WTC11 (cell line): Measurements from ENCODE around the gene RAB3GAP1. TPM values are rescaled to one million over a fixed set of nuclear protein-coding genes. Genes with fewer than 3 reads are reported as not detected.

ENCODE experiments used
- ATAC-seq: fragments of 200-7000 bp; cut with Tn5 transposase; 2 replicates; pipeline ENCODE4 v1.10.0; 2021; ENCODE audit warnings: mild to moderate bottlenecking, moderate library complexity
- CTCF ChIA-PET: fragments of 300-600 bp; sonication (Branson Sonifier 250); formaldehyde crosslinking; loops from one replicate; lab custom pipeline; 2021; ENCODE audit warnings: antibody characterized with exemption; lab: Charles Lee
- POLR2A ChIA-PET: fragments of 350-600 bp; sonication (Branson Sonifier 250); formaldehyde crosslinking; loops from one replicate; lab custom pipeline; 2021; ENCODE audit warnings: antibody characterized with exemption; lab: Charles Lee
- DNase-seq: peaks from one replicate; pipeline ENCODE4 v3.0.0; 2021; ENCODE audit warnings: low spot score
- H3K27ac Mint-ChIP-seq: 2 replicates; pipeline ENCODE4 v1.8.0; 2021; ENCODE audit warnings: mixed read lengths
- H3K27me3 Mint-ChIP-seq: 2 replicates; pipeline ENCODE4 v1.8.0; 2021; ENCODE audit warnings: low read depth, mild to moderate bottlenecking, moderate library complexity, mixed read lengths
- H3K36me3 Mint-ChIP-seq: 2 replicates; pipeline ENCODE4 v1.8.0; 2021; ENCODE audit warnings: mixed read lengths
- H3K4me1 Mint-ChIP-seq: 2 replicates; pipeline ENCODE4 v1.8.0; 2022; ENCODE audit warnings: mixed read lengths
- H3K4me3 Mint-ChIP-seq: 2 replicates; pipeline ENCODE4 v1.8.0; 2021; ENCODE audit warnings: mild to moderate bottlenecking, moderate library complexity, mixed read lengths
- H3K9me3 Mint-ChIP-seq: 2 replicates; pipeline ENCODE4 v1.8.0; 2021; ENCODE audit warnings: mixed read lengths
- ATF1 ChIP-seq: sonication (generic); formaldehyde crosslinking; IDR thresholded peaks from 2 replicates; pipeline ENCODE4 v1.8.1; 2023; ENCODE audit warnings: mild to moderate bottlenecking, moderate library complexity, missing genetic modification reagents
- CREB1 ChIP-seq: sonication (generic); formaldehyde crosslinking; IDR thresholded peaks from 2 replicates; pipeline ENCODE4 v1.8.0; 2023; ENCODE audit warnings: mild to moderate bottlenecking, missing genetic modification reagents
- ESRRA ChIP-seq: sonication (generic); formaldehyde crosslinking; IDR thresholded peaks from 2 replicates; pipeline ENCODE4 v1.8.1; 2022; ENCODE audit warnings: mild to moderate bottlenecking, missing genetic modification reagents, borderline replicate concordance
- FOXJ3 ChIP-seq: sonication (generic); formaldehyde crosslinking; IDR thresholded peaks from 2 replicates; pipeline ENCODE4 v1.9.0; 2021; ENCODE audit warnings: missing genetic modification reagents, mild to moderate bottlenecking, borderline replicate concordance
- GTF2I ChIP-seq: fragments of 250-450 bp; sonication (Bioruptor Pico); conservative IDR thresholded peaks from 2 replicates; pipeline ENCODE4 v1.4.0; 2021; ENCODE audit warnings: mild to moderate bottlenecking
- HMGA2 ChIP-seq: fragments of 250-450 bp; sonication (Bioruptor Pico); IDR thresholded peaks from 2 replicates; pipeline ENCODE4 v1.4.0; 2021; ENCODE audit warnings: mild to moderate bottlenecking, moderate library complexity
- NFE2L1 ChIP-seq: sonication (generic); formaldehyde crosslinking; IDR thresholded peaks from 2 replicates; pipeline ENCODE4 v1.8.1; 2023; ENCODE audit warnings: missing genetic modification reagents
- NR3C1 ChIP-seq: sonication (generic); formaldehyde crosslinking; conservative IDR thresholded peaks from 2 replicates; pipeline ENCODE4 v1.8.1; 2023; ENCODE audit warnings: low read depth, mild to moderate bottlenecking, missing genetic modification reagents
- OVOL2 ChIP-seq: fragments of 250-450 bp; sonication (Bioruptor Pico); IDR thresholded peaks from 2 replicates; pipeline ENCODE4 v1.9.0; 2021; ENCODE audit warnings: mild to moderate bottlenecking, borderline replicate concordance
- SMAD3 ChIP-seq: sonication (generic); formaldehyde crosslinking; IDR thresholded peaks from 2 replicates; pipeline ENCODE4 v1.8.0; 2022; ENCODE audit warnings: missing genetic modification reagents, mild to moderate bottlenecking, borderline replicate concordance
- TEAD1 ChIP-seq: sonication (generic); formaldehyde crosslinking; IDR thresholded peaks from 2 replicates; pipeline ENCODE4 v1.8.0; 2022; ENCODE audit warnings: mild to moderate bottlenecking, missing genetic modification reagents
- ZNF232 ChIP-seq: sonication (generic); formaldehyde crosslinking; IDR thresholded peaks from 2 replicates; pipeline ENCODE4 v1.8.0; 2022; ENCODE audit warnings: mild to moderate bottlenecking, missing genetic modification reagents
- ZNF263 ChIP-seq: sonication (generic); formaldehyde crosslinking; IDR thresholded peaks from 2 replicates; pipeline ENCODE4 v1.8.1; 2022; ENCODE audit warnings: low read depth, mild to moderate bottlenecking, moderate library complexity, missing genetic modification reagents
- total RNA-seq: library from RNA; stranded (reverse); gene quantifications from 3 replicates; pipeline ENCODE4 v1.2.3, GENCODE V29; 2021
- TF ChIP-seq, protein P1 (sequence below): fragments of 250-450 bp; sonication (Bioruptor Pico); conservative IDR thresholded peaks from 2 replicates; pipeline ENCODE4 v1.9.0; 2021; ENCODE audit warnings: mild to moderate bottlenecking
- TF ChIP-seq, protein P2 (sequence below): fragments of 250-450 bp; sonication (Bioruptor Pico); IDR thresholded peaks from 2 replicates; pipeline ENCODE4 v1.9.0; 2021; ENCODE audit warnings: mild to moderate bottlenecking, borderline replicate concordance
- TF ChIP-seq, protein P3 (sequence below): sonication (generic); formaldehyde crosslinking; IDR thresholded peaks from 2 replicates; pipeline ENCODE4 v1.8.1; 2022; ENCODE audit warnings: low read depth, mild to moderate bottlenecking, moderate library complexity, missing genetic modification reagents, borderline replicate concordance
- TF ChIP-seq, protein P4 (sequence below): sonication (generic); formaldehyde crosslinking; conservative IDR thresholded peaks from 2 replicates; pipeline ENCODE4 v1.8.1; 2022; ENCODE audit warnings: mild to moderate bottlenecking, missing genetic modification reagents
- TF ChIP-seq, protein P5 (sequence below): sonication (generic); formaldehyde crosslinking; IDR thresholded peaks from 2 replicates; pipeline ENCODE4 v1.8.1; 2022; ENCODE audit warnings: mild to moderate bottlenecking, missing genetic modification reagents, moderate library complexity, borderline replicate concordance
- TF ChIP-seq, protein P6 (sequence below): sonication (generic); formaldehyde crosslinking; IDR thresholded peaks from 2 replicates; pipeline ENCODE4 v1.8.0; 2022; ENCODE audit warnings: mild to moderate bottlenecking, missing genetic modification reagents

RAB3GAP1 gene
- total RNA-seq, 1 experiment from 2014 or later = 27.6 TPM

DNA sequence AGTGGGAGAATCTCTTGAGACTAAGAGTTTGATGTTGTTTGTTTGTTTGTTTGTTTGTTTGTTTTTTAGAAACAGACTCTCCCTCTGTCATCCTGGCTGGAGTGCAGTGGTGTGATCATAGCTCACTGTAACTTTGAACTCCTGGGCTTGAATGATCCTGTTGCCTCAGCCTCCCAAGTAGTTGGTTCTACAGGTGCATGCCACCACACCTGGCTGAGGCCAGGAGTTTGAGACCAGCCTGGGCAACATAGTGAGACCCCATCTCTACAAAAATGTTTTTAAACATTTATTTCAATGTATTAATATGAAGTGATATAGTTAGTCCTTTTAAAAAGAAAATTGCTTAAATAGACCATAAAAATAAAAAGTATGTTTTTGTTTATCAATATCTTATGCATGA lies 40.5 kb upstream of the RAB3GAP1 start:
- no peak overlapping the region for H3K4me3 Mint-ChIP-seq
- H3K36me3 Mint-ChIP-seq = peaks cover 5% of the 10 kb centered on the region; the same call in 1 of the 2 replicates
- peaks cover 9% of the 10 kb centered on the region for H3K9me3 Mint-ChIP-seq
- H3K27me3 Mint-ChIP-seq = no peaks in the 10 kb centered on the region
- H3K27ac Mint-ChIP-seq = no peak overlapping the region
- TF ChIP-seq ATF1 (CRISPR knock-in tag) (no peak), ZNF232 (no peak), NR3C1 (CRISPR knock-in tag) (no peak), ESRRA (CRISPR knock-in tag) (no peak), SMAD3 (CRISPR knock-in tag) (no peak), OVOL2 (CRISPR knock-in tag) (no peak), ZNF263 (CRISPR knock-in tag) (no peak), TEAD1 (CRISPR knock-in tag) (no peak), FOXJ3 (no peak), GTF2I (CRISPR knock-in tag) (no peak), NFE2L1 (CRISPR knock-in tag) (no peak), CREB1 (CRISPR knock-in tag) (no peak)
- TF ChIP-seq, protein P1, sequence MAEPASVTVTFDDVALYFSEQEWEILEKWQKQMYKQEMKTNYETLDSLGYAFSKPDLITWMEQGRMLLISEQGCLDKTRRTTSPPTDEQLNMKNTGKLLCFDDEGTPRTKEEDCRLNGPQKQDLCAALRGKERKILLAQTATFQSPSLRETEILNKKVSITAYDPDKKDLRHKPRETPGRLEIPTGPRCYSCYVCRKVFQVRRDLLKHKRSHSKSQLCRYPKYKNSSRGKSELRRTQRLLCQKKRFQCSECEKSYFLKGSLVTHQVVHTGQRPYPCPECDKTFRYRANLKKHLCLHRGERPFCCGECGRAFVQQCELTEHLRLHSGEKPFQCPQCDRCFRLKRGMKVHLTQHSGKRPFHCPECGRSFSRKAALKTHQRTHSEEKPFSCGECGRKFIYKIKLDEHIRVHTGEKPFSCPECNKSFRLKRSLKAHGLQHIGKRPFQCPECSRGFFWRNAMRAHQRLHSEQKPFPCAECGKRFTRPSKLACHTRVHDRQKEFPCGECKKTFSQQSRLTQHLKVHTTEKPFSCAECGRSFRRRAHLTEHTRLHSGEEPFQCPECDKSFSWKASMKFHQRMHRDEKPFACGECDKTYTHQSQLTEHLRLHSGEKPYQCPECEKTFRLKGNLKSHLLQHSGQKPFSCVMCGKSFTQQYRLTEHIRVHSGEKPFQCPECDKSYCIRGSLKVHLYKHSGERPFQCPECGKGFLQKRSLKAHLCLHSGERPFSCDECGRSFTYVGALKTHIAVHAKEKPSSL (CRISPR knock-in tag) = no peak
- TF ChIP-seq, protein P2, sequence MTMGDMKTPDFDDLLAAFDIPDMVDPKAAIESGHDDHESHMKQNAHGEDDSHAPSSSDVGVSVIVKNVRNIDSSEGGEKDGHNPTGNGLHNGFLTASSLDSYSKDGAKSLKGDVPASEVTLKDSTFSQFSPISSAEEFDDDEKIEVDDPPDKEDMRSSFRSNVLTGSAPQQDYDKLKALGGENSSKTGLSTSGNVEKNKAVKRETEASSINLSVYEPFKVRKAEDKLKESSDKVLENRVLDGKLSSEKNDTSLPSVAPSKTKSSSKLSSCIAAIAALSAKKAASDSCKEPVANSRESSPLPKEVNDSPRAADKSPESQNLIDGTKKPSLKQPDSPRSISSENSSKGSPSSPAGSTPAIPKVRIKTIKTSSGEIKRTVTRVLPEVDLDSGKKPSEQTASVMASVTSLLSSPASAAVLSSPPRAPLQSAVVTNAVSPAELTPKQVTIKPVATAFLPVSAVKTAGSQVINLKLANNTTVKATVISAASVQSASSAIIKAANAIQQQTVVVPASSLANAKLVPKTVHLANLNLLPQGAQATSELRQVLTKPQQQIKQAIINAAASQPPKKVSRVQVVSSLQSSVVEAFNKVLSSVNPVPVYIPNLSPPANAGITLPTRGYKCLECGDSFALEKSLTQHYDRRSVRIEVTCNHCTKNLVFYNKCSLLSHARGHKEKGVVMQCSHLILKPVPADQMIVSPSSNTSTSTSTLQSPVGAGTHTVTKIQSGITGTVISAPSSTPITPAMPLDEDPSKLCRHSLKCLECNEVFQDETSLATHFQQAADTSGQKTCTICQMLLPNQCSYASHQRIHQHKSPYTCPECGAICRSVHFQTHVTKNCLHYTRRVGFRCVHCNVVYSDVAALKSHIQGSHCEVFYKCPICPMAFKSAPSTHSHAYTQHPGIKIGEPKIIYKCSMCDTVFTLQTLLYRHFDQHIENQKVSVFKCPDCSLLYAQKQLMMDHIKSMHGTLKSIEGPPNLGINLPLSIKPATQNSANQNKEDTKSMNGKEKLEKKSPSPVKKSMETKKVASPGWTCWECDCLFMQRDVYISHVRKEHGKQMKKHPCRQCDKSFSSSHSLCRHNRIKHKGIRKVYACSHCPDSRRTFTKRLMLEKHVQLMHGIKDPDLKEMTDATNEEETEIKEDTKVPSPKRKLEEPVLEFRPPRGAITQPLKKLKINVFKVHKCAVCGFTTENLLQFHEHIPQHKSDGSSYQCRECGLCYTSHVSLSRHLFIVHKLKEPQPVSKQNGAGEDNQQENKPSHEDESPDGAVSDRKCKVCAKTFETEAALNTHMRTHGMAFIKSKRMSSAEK (CRISPR knock-in tag) = no peak
- TF ChIP-seq, protein P3, sequence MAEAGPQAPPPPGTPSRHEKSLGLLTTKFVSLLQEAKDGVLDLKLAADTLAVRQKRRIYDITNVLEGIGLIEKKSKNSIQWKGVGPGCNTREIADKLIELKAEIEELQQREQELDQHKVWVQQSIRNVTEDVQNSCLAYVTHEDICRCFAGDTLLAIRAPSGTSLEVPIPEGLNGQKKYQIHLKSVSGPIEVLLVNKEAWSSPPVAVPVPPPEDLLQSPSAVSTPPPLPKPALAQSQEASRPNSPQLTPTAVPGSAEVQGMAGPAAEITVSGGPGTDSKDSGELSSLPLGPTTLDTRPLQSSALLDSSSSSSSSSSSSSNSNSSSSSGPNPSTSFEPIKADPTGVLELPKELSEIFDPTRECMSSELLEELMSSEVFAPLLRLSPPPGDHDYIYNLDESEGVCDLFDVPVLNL (CRISPR knock-in tag) = no peak
- DNase-seq = no peak
- ChIA-PET POLR2A (no interaction called here), CTCF (no interaction called here)
- H3K4me1 Mint-ChIP-seq = peaks cover 10% of the 10 kb centered on the region
- ATAC-seq = no peak

DNA sequence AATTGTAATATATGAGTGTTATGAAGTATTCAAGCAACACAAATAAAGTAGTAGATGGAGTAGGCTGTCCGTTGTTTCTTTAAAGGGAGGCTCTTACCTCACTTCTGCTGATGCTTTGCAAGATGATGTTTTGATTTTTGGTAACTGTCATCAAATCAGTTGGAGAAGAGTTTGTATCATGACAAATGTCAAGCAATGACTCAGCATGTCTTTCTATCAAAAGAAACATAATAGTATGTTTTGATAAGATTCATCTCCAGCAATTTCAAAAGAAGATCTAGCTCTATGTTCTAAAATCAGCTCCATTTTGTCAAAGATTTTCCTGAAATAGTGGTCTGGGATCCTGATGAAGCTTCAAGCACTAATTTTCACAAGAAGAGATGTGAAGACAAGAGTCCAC lies 30.5 kb upstream of the RAB3GAP1 start:
- H3K4me3 Mint-ChIP-seq = no peak overlapping the region

More for the DNA sequence above, 30.5 kb upstream of the RAB3GAP1 start:
- DNase-seq = no peak
- Mint-ChIP-seq H3K36me3 (no peaks in the 10 kb centered on the region), H3K9me3 (peaks cover 4% of the 10 kb centered on the region), H3K27ac (no peak overlapping the region)
- CTCF ChIA-PET = interaction anchor here (1.2 kb wide), 1 partner anchor 33 kb away, joined by 5 read pairs; no protein-coding TSS in a partner anchor
- TF ChIP-seq HMGA2 (CRISPR knock-in tag) (no peak), SMAD3 (CRISPR knock-in tag) (no peak)
- TF ChIP-seq, protein P4, sequence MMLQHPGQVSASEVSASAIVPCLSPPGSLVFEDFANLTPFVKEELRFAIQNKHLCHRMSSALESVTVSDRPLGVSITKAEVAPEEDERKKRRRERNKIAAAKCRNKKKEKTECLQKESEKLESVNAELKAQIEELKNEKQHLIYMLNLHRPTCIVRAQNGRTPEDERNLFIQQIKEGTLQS (CRISPR knock-in tag) = no peak
- TF ChIP-seq, protein P5, sequence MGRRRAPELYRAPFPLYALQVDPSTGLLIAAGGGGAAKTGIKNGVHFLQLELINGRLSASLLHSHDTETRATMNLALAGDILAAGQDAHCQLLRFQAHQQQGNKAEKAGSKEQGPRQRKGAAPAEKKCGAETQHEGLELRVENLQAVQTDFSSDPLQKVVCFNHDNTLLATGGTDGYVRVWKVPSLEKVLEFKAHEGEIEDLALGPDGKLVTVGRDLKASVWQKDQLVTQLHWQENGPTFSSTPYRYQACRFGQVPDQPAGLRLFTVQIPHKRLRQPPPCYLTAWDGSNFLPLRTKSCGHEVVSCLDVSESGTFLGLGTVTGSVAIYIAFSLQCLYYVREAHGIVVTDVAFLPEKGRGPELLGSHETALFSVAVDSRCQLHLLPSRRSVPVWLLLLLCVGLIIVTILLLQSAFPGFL (CRISPR knock-in tag) = no peak
- TF ChIP-seq, protein P6, sequence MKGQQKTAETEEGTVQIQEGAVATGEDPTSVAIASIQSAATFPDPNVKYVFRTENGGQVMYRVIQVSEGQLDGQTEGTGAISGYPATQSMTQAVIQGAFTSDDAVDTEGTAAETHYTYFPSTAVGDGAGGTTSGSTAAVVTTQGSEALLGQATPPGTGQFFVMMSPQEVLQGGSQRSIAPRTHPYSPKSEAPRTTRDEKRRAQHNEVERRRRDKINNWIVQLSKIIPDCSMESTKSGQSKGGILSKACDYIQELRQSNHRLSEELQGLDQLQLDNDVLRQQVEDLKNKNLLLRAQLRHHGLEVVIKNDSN (CRISPR knock-in tag) = no peak
- TF ChIP-seq, all 79 proteins: peak for 0
- H3K27me3 Mint-ChIP-seq = no peaks in the 10 kb centered on the region
- POLR2A ChIA-PET = no interaction called here
- ATAC-seq = no peak
- H3K4me1 Mint-ChIP-seq = no peaks in the 10 kb centered on the region
